Testis (tissue), 3 donors: ENCODE data around the gene RBM33. TPM values are rescaled to one million over a fixed set of nuclear protein-coding genes. Genes with fewer than 3 reads are reported as not detected.

Experiments used
- DNase-seq: peaks from one replicate; pipeline ENCODE4 v3.0.0-alpha.2; 2019
- H3K27ac ChIP-seq, 2 donors: fragments of 200-600 bp; sonication (generic); one replicate each; pipeline ENCODE4 v1.5.1; 2019
- H3K27me3 ChIP-seq: fragments of 200-600 bp; sonication (generic); one replicate; pipeline ENCODE4 v1.5.1; 2019
- H3K36me3 ChIP-seq: fragments of 200-600 bp; sonication (generic); one replicate; pipeline ENCODE4 v1.5.1; 2017; ENCODE audit warnings: low read depth; ENCODE audit errors: missing control alignments
- H3K4me1 ChIP-seq: fragments of 200-600 bp; sonication (generic); one replicate; pipeline ENCODE4 v1.5.1; 2019
- H3K4me3 ChIP-seq, 2 donors: fragments of 200-600 bp; sonication (generic); one replicate each; pipeline ENCODE4 v1.5.1; 2017 to 2019
- H3K9me3 ChIP-seq: fragments of 200-600 bp; sonication (generic); one replicate; pipeline ENCODE4 v1.5.1; 2017
- CTCF ChIP-seq, 3 experiments: fragments of 450-650 bp in 2 of 3; fragments of 200-600 bp in 1 of 3; sonication (generic) in 1 of 3; IDR thresholded peaks; one replicate each; pipeline ENCODE4 v1.5.1; 2016 to 2019; ENCODE audit warnings: antibody characterized with exemption in 3 of 3, mild to moderate bottlenecking in 2 of 3, moderate library complexity in 1 of 3
- POLR2A ChIP-seq: fragments of 450-650 bp; IDR thresholded peaks from one replicate; pipeline ENCODE4 v1.6.1; 2017; ENCODE audit warnings: antibody characterized with exemption, mild to moderate bottlenecking, moderate library complexity
- WGBS, 2 donors: methylation state at CpG; one replicate each; pipeline ENCODE4 v1.1.5; 2018; 5-methylcytosine and 5-hydroxymethylcytosine counted together
- intact Hi-C: fragments of 100-400 bp; cut with DNase I; formaldehyde crosslinking; loops from one replicate; pipeline ENCODE4 v1.15.1; 2023; ENCODE audit warnings: low total_unique reads
- polyA plus RNA-seq: library from polyadenylated mRNA; stranded (reverse); fragments of 350-450 nt; fragmentation: Illumina TruSeq; extraction: RNeasy Lipid Tissue Mini Kit (QIAGEN cat#74804); gene quantifications from one replicate; pipeline ENCODE4 v1.2.3, GENCODE V29; 2014; ENCODE audit warnings: low read depth, low replicate concordance; ENCODE audit not compliant: insufficient read depth
- total RNA-seq, 2 donors: library from RNA; depleted of rRNA; stranded (reverse); fragments of >200 nt; gene quantifications; one replicate each; pipeline ENCODE4 v1.2.3, GENCODE V29; 2016

The RBM33 gene
- total and polyA plus RNA-seq, 3 donors from 2014 or later: 27.3 to 104 (median 93.4) TPM

DNA sequence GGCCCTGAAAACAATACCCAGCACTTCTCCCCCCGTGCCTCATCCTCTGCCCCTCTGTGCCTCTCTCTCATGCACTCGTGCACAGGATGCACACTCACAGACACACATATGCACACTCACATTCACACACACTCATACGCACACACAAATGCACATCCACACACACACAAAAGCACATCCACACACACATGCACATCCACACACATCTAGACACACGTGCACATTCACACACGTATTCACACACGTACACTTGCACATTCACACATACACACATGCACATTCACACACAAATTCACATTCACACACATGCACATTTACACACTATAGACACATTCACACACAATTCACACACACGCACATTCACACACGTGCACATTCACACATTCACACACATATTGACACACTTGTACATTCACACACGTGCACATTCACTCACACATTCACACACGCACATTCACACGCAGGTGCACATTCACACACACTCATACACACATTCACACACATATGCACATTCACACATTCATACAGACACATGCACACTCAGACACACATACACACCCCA is 148.6 kb downstream of the RBM33 start:
- 54 to 69% methylated on average over 11 of the region's 11 CpGs for WGBS, 2 donors
- no peaks in the 10 kb centered on the region for H3K4me1 ChIP-seq
- H3K27ac ChIP-seq: no peak overlapping the region
- intact Hi-C loops: no loop called here
- H3K27me3 ChIP-seq: no peaks in the 10 kb centered on the region
- TF ChIP-seq POLR2A (no peak), CTCF (IDR thresholded peaks at IDR 0.05) (no peak)
- no peak overlapping the region for H3K4me3 ChIP-seq
- H3K36me3 ChIP-seq: no peaks in the 10 kb centered on the region
- no peaks in the 10 kb centered on the region for H3K9me3 ChIP-seq
- no peak for DNase-seq

GRCh38 chr7:155793720-155794119 is 149.3 kb downstream of the RBM33 start:
- WGBS, 2 donors: 55 to 74% methylated on average over 2 to 4 of the region's 4 CpGs
- DNase-seq: no peak
- TF ChIP-seq CTCF (IDR thresholded peaks at IDR 0.05): no peak
- TF ChIP-seq POLR2A: no peak
- Histone ChIP-seq H3K4me1 (no peaks in the 10 kb centered on the region), H3K36me3 (no peaks in the 10 kb centered on the region), H3K4me3 (no peak overlapping the region), H3K27ac (no peak overlapping the region), H3K27me3 (no peaks in the 10 kb centered on the region), H3K9me3 (no peaks in the 10 kb centered on the region)
- intact Hi-C loops: no loop called here

- Histone ChIP-seq H3K36me3 (no peaks in the 10 kb centered on the region), H3K27me3 (no peaks in the 10 kb centered on the region), H3K4me1 (no peaks in the 10 kb centered on the region), H3K4me3 (no peak overlapping the region), H3K9me3 (no peaks in the 10 kb centered on the region), H3K27ac (no peak overlapping the region)
- intact Hi-C loops: no loop called here
- whole genome bisulfite sequencing, 2 donors: 56 to 83% methylated on average over 4 to 9 of the region's 9 CpGs
- no peak for TF ChIP-seq CTCF (IDR thresholded peaks at IDR 0.05)
- TF ChIP-seq POLR2A: no peak
- DNase-seq: no peak
Measured at GRCh38 chr7:155794196-155794595, 149.7 kb downstream of the RBM33 start.

DNA sequence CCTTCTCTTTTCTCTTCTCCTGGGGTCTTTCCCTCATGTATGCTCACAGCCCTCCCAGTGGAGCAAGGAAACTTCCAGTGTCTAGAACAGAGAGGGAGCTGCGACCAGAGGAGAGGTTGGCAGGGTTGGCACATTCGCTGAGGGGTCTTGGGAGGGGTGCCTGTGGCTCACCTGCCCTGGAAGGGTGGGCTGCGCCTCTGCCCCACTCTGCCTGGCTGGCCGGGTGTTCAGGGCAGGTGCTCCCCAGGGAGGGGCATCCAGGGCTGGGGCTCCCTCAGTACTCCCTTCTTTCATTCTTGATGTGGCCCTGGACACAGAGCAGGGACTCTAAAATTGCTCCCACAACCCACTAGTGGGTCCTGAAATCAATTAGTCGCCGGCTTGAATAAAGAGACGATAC is 150.9 kb downstream of the RBM33 start:
- no peak for TF ChIP-seq POLR2A
- no peak for TF ChIP-seq CTCF (IDR thresholded peaks at IDR 0.05)
- H3K4me1 ChIP-seq: no peaks in the 10 kb centered on the region
- H3K9me3 ChIP-seq: no peaks in the 10 kb centered on the region
- WGBS, 2 donors: 71 to 78% methylated on average over 7 of the region's 7 CpGs
- no peaks in the 10 kb centered on the region for H3K36me3 ChIP-seq
- no peak overlapping the region for H3K4me3 ChIP-seq
- intact Hi-C loops: no loop called here
- no peaks in the 10 kb centered on the region for H3K27me3 ChIP-seq
- DNase-seq: no peak
- H3K27ac ChIP-seq: no peak overlapping the region

- no peak overlapping the region for H3K27ac ChIP-seq
- no peak overlapping the region for H3K4me3 ChIP-seq
- TF ChIP-seq POLR2A (no peak), CTCF (IDR thresholded peaks at IDR 0.05) (no peak)
- no peak for DNase-seq
- no peaks in the 10 kb centered on the region for H3K36me3 ChIP-seq
- no peaks in the 10 kb centered on the region for H3K9me3 ChIP-seq
- WGBS, 2 donors: 48 to 68% methylated on average over 6 to 8 of the region's 8 CpGs
- H3K27me3 ChIP-seq: no peaks in the 10 kb centered on the region
- intact Hi-C loops: no loop called here
- no peaks in the 10 kb centered on the region for H3K4me1 ChIP-seq
Measured at GRCh38 chr7:155795951-155796350, 151.5 kb downstream of the RBM33 start.
